Pancreas (tissue), 10 donors: ENCODE results near the gene DNAH6. TPM values are rescaled to one million over a fixed set of nuclear protein-coding genes. Genes with fewer than 3 reads are reported as not detected.

Experiments used
- ATAC-seq, 4 donors: fragments of 200-7000 bp; cut with Tn5 transposase; one replicate each; pipeline versions ENCODE4 v1.8.0 to v1.9.1; 2020; ENCODE audit warnings: mild to moderate bottlenecking in 4 of 4, moderate library complexity in 4 of 4
- DNase-seq, 6 donors: peaks; one replicate each; pipeline ENCODE4 v3.0.0-alpha.2; 2020
- FAIRE-seq: peaks from 2 replicates; lab custom pipeline; 2012; peaks lifted over from hg19 to GRCh38; lab: Jason Lieb, UNC
- H3K27ac ChIP-seq, 4 donors: fragments of 200-600 bp; sonication (generic); 1 replicate in 3 of 4; 2 replicates in 1 of 4; pipeline versions ENCODE4 v1.5.0 to v1.8.0; 2020
- H3K27me3 ChIP-seq, 4 donors: fragments of 200-600 bp; one replicate each; pipeline ENCODE4 v1.8.0; 2021
- H3K36me3 ChIP-seq, 3 donors: fragments of 200-600 bp; sonication (generic) in 1 of 3; one replicate each; pipeline versions ENCODE4 v1.5.0 to v1.8.0; 2020 to 2021
- H3K4me1 ChIP-seq, 3 donors: fragments of 200-600 bp; one replicate each; pipeline ENCODE4 v1.8.0; 2021
- H3K4me3 ChIP-seq, 4 donors: fragments of 200-600 bp; sonication (generic) in 2 of 4; one replicate each; pipeline versions ENCODE4 v1.5.0 to v1.8.0; 2020 to 2021
- H3K9me3 ChIP-seq, 4 donors: fragments of 200-600 bp; one replicate each; pipeline ENCODE4 v1.8.0; 2021
- CTCF ChIP-seq, 4 donors: fragments of 200-600 bp; sonication (generic) in 3 of 4; IDR thresholded peaks; one replicate each; pipeline versions ENCODE4 v1.5.0 to v1.8.0; 2021; ENCODE audit warnings: antibody characterized with exemption in 4 of 4
- WGBS, 2 donors: extraction: QIAGEN DNeasy Blood & Tissue Kit; methylation state at CpG; one replicate each; pipeline ENCODE4 v1.1.7; 2013; 5-methylcytosine and 5-hydroxymethylcytosine counted together
- intact Hi-C, 3 donors: fragments of 100-400 bp; cut with DNase I; formaldehyde crosslinking; loops; one replicate each; pipeline versions ENCODE4 v1.11.1 to v1.14.2; 2022
- polyA plus RNA-seq, 2 donors: library from polyadenylated mRNA; stranded (reverse); fragments of 200-250 nt; gene quantifications; one replicate each; pipeline ENCODE4 v1.2.3, GENCODE V29; 2013
- total RNA-seq, 6 donors: library from RNA; stranded (reverse); fragmentation: NEBNext Ultra II Directional in 4 of 6; extraction: Animal tissue kit (Norgen Biotek cat#: 25700) in 4 of 6; gene quantifications; one replicate each; pipeline versions ENCODE4 v1.2.1 to v1.2.4, GENCODE V29; 2021 to 2023
- donor health status: healthy with polysubstance abuse.
- donor health status: DM: no; HTN: no; CAD: no; lungs with moderate emphysema.
- donor health status: DM: no; HTN: no; CAD: no.
- donor health status: control.
- donor health status: control.
- donor health status: Bipolar disorder and iron deficiency.
- donor health status: DM: yes; HTN: yes; CAD: no.
- donor health status: DM: no; HTN: no; CAD: no.
- donor health status: DM: no; HTN: no; CAD: no.
- donor health status: DM: yes; HTN: yes; CAD: no.

DNAH6 gene
- total and polyA plus RNA-seq, 8 donors = 0.19 to 1.6 (median 0.81) TPM

DNA sequence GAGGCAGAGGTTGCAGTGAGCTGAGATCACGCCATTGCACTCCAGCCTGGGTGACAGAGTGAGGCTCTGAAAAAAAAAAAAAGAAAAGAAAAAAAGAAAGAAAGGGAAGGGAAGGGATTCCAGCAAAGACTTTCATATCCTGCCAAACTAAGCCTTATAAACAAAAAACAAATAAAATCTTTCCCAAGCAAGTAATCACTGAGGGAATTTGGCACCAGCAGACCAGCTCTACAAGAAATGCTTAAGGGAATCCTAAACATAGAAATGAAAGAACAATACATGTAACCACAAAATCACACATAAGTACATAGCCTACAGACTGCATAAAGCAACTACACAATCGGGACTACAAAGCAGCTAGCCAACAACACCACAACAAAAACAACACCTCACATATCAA, 285.5 kb downstream of the DNAH6 start:
- WGBS, 2 donors = 77 to 82% methylated on average over 2 of the region's 2 CpGs
- no peak for DNase-seq
- FAIRE-seq = no peak
- no peak overlapping the region for H3K27ac ChIP-seq
- H3K4me1 ChIP-seq = peaks cover 0 to 7% (median 0%) of the 10 kb centered on the region in 3 donors
- intact Hi-C loops = no loop called here
- ATAC-seq = no peak
- no peak overlapping the region for H3K4me3 ChIP-seq
- H3K9me3 ChIP-seq = no peaks in the 10 kb centered on the region
- H3K36me3 ChIP-seq = no peaks in the 10 kb centered on the region
- no peaks in the 10 kb centered on the region for H3K27me3 ChIP-seq
- no peak for TF ChIP-seq CTCF (IDR thresholded peaks at IDR 0.05)

GRCh38 chr2:84805250-84805958, 289.1 kb downstream of the DNAH6 start:
- Histone ChIP-seq H3K4me1 (peaks cover 0 to 7% (median 0%) of the 10 kb centered on the region in 3 donors), H3K27me3 (no peaks in the 10 kb centered on the region), H3K9me3 (no peaks in the 10 kb centered on the region), H3K36me3 (no peaks in the 10 kb centered on the region), H3K4me3 (no peak overlapping the region), H3K27ac (no peak overlapping the region)
- DNase-seq (no peak), ATAC-seq (peak in 3 of 4 donors; percentile 44 to 78 (median 54)), FAIRE-seq (no peak)
- 13 to 21% methylated on average over 1 of the region's 1 CpG for WGBS, 2 donors
- TF ChIP-seq CTCF (IDR thresholded peaks at IDR 0.05) = no peak
- intact Hi-C loops = no loop called here

DNA sequence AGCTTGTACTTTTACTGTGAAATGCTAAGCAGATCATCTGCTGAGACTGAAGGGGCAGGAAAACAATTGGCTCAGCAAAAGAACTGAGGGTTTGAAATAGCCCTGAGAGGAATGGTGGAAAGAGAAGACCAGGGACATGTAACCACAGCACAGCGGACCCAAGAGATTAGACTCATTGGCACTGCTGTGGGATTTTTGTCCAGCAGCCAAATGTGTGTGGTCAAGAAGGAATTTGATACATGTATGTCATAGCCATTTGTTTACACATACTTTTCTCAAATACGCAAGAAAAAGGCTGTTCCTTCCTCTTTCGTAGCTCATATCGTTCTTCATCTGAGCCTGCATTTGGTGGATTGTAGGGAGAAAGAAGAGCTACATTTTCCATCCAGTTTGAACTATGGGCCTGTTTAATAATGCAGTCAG, 290.8 kb downstream of the DNAH6 start:
- intact Hi-C loops = no loop called here
- Histone ChIP-seq H3K27ac (peak overlapping the region in 2 of 4 donors; percentile 28 to 50), H3K36me3 (no peaks in the 10 kb centered on the region), H3K27me3 (no peaks in the 10 kb centered on the region), H3K4me3 (no peak overlapping the region), H3K4me1 (peaks cover 0 to 7% (median 0%) of the 10 kb centered on the region in 3 donors), H3K9me3 (no peaks in the 10 kb centered on the region)
- ATAC-seq (peak in 3 of 4 donors; percentile 55 to 83 (median 80)), DNase-seq (peak in 2 of 6 donors; percentile 16 to 50), FAIRE-seq (no peak)
- TF ChIP-seq CTCF (IDR thresholded peaks at IDR 0.05) = no peak
- 42 to 45% methylated on average over 4 of the region's 4 CpGs for WGBS, 2 donors

DNA sequence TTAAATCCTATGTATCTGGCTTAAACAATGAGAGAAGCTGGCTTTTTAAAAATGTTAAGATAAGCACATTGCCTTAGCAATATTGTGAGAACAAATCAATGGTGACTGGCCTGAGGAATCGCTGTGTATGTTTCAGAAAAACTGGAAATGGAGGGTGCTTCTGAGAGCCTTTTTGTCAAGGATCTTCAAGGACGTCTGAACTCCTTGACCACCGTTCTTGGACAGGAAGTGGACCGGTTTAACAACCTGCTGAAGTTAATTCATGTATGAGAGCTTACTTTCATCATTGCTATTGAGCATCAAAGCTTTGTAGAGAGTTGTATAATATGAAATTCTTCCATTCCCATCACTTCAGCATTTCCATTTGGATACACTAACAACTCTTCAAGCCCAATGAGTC, 292.0 kb downstream of the DNAH6 start:
- no peak for FAIRE-seq
- WGBS, 2 donors = 61% methylated on average over 4 of the region's 4 CpGs

More for the DNA sequence above, 292.0 kb downstream of the DNAH6 start:
- TF ChIP-seq CTCF (IDR thresholded peaks at IDR 0.05) = no peak
- no peak overlapping the region for H3K4me3 ChIP-seq
- intact Hi-C loops = no loop called here
- no peaks in the 10 kb centered on the region for H3K9me3 ChIP-seq
- ATAC-seq = no peak
- H3K27ac ChIP-seq = no peak overlapping the region
- no peaks in the 10 kb centered on the region for H3K36me3 ChIP-seq
- no peak for DNase-seq
- H3K4me1 ChIP-seq = peaks cover 0 to 7% (median 0%) of the 10 kb centered on the region in 3 donors
- H3K27me3 ChIP-seq = no peaks in the 10 kb centered on the region
